A673 (cell line): ENCODE results near the gene DNAJB2. TPM values are rescaled to one million over a fixed set of nuclear protein-coding genes. Genes with fewer than 3 reads are reported as not detected.

ENCODE experiments used
- BruUV-seq: library from RNA; stranded (reverse); fragments of 400-500 nt; replicated peaks from 2 replicates; lab custom pipeline; 2021; lab: Mats Ljungman, UMichigan
- CTCF ChIA-PET: fragments of 300-600 bp; sonication (Branson Sonifier 250); formaldehyde crosslinking; loops from one replicate; lab custom pipeline; 2022; ENCODE audit warnings: antibody characterized with exemption; lab: Charles Lee
- POLR2A ChIA-PET: fragments of 300-600 bp; sonication (Branson Sonifier 250); formaldehyde crosslinking; loops from one replicate; lab custom pipeline; 2022; ENCODE audit warnings: antibody characterized with exemption; ENCODE audit not compliant: low non-redundant PET; lab: Charles Lee
- DNase-seq: peaks from one replicate; pipeline ENCODE4 v3.0.0-alpha.2; 2015; ENCODE audit warnings: low spot score
- H3K27ac ChIP-seq: fragments of 200-600 bp; sonication (generic); 2 replicates; pipeline ENCODE4 v1.5.1; 2016; ENCODE audit warnings: mixed run types, low read depth, mild to moderate bottlenecking, mixed read lengths, antibody characterized with exemption, low read length; ENCODE audit not compliant: poor library complexity, severe bottlenecking
- H3K27me3 ChIP-seq: fragments of 200-600 bp; sonication (generic); replicated peaks from 2 replicates; pipeline ENCODE4 v1.6.1; 2017; ENCODE audit warnings: mixed run types, low read depth, mild to moderate bottlenecking, mixed read lengths, antibody characterized with exemption, low read length; ENCODE audit not compliant: insufficient read depth, poor library complexity
- H3K36me3 ChIP-seq: fragments of 200-600 bp; sonication (generic); 2 replicates; pipeline ENCODE4 v1.6.1; 2016; ENCODE audit warnings: mixed run types, mild to moderate bottlenecking, mixed read lengths, antibody characterized with exemption, low read length; ENCODE audit not compliant: insufficient read depth, poor library complexity, severe bottlenecking
- H3K4me1 ChIP-seq: fragments of 200-600 bp; sonication (generic); 2 replicates; pipeline ENCODE4 v1.6.1; 2017; ENCODE audit warnings: mixed run types, mild to moderate bottlenecking, mixed read lengths, antibody characterized with exemption, low read length; ENCODE audit not compliant: insufficient read depth, poor library complexity, severe bottlenecking
- H3K4me3 ChIP-seq: fragments of 200-600 bp; sonication (generic); 2 replicates; pipeline ENCODE4 v1.5.1; 2016; ENCODE audit warnings: low read depth, mixed run types, mild to moderate bottlenecking, mixed read lengths, low read length; ENCODE audit not compliant: poor library complexity, severe bottlenecking
- H3K9me3 ChIP-seq: fragments of 200-600 bp; sonication (generic); 2 replicates; pipeline ENCODE4 v1.6.1; 2016; ENCODE audit warnings: mixed run types, low read depth, mild to moderate bottlenecking, mixed read lengths, antibody characterized with exemption, low read length; ENCODE audit not compliant: poor library complexity, severe bottlenecking
- CTCF ChIP-seq: fragments of 300-800, 200-600 bp; sonication (generic); conservative IDR thresholded peaks from 2 replicates; pipeline ENCODE4 v1.5.1; 2017; ENCODE audit warnings: low read depth, mild to moderate bottlenecking, antibody characterized with exemption, low read length, moderate library complexity, mixed read lengths
- EZH2 ChIP-seq: fragments of 200-600 bp; sonication (generic); IDR thresholded peaks from 2 replicates; pipeline ENCODE4 v1.6.1; 2017; ENCODE audit warnings: borderline replicate concordance, low read depth, mild to moderate bottlenecking, mixed read lengths, antibody characterized with exemption, low read length; ENCODE audit not compliant: poor library complexity, severe bottlenecking
- intact Hi-C: fragments of 100-400 bp; cut with micrococcal nuclease; formaldehyde crosslinking; loops from one replicate; pipeline ENCODE4 v1.10.0; 2022; ENCODE audit not compliant: unreplicated experiment
- total RNA-seq: library from RNA; stranded (reverse); gene quantifications from 2 replicates; pipeline ENCODE4 v1.2.3, GENCODE V29; 2021

DNAJB2 gene
- total RNA-seq, 1 experiment from 2014 or later = 24.4 TPM

GRCh38 chr2:219273937-219274336 lies 5.2 kb upstream of the DNAJB2 start:
- TF ChIP-seq EZH2 (no peak), CTCF (no peak)

GRCh38 chr2:219274361-219274921 lies 4.7 kb upstream of the DNAJB2 start:
- CTCF ChIA-PET = no interaction called here
- TF ChIP-seq CTCF (no peak), EZH2 (no peak)
- H3K4me3 ChIP-seq = no peak overlapping the region
- H3K27me3 ChIP-seq = no peaks in the 10 kb centered on the region
- no peak overlapping the region for H3K27ac ChIP-seq
- no TSS peak for BruUV-seq
- POLR2A ChIA-PET = no interaction called here
- H3K36me3 ChIP-seq = no peaks in the 10 kb centered on the region
- H3K4me1 ChIP-seq = peaks cover 13% of the 10 kb centered on the region
- intact Hi-C loops = no loop called here
- H3K9me3 ChIP-seq = no peaks in the 10 kb centered on the region
- peak; percentile 35 for DNase-seq

More at GRCh38 chr2:219273937-219274336, 5.2 kb upstream of the DNAJB2 start:
- Histone ChIP-seq H3K27ac (no peak overlapping the region), H3K27me3 (no peaks in the 10 kb centered on the region), H3K4me3 (no peak overlapping the region), H3K36me3 (no peaks in the 10 kb centered on the region), H3K4me1 (peaks cover 12% of the 10 kb centered on the region), H3K9me3 (no peaks in the 10 kb centered on the region)
- no peak for DNase-seq
- intact Hi-C loops = no loop called here
- ChIA-PET CTCF (no interaction called here), POLR2A (no interaction called here)
- no TSS peak for BruUV-seq

- Histone ChIP-seq H3K4me1 (peaks cover 20% of the 10 kb centered on the region), H3K4me3 (no peak overlapping the region), H3K36me3 (no peaks in the 10 kb centered on the region), H3K9me3 (no peaks in the 10 kb centered on the region), H3K27me3 (no peaks in the 10 kb centered on the region), H3K27ac (peak overlapping the region; percentile 90)
- intact Hi-C loops = loop anchor here (5.0 kb wide), 1 partner anchor 116 kb away; the partner anchor contains the start of gene NHEJ1
- TF ChIP-seq EZH2 = no peak
- peak; percentile 98 for TF ChIP-seq CTCF
- ChIA-PET POLR2A (interaction anchor here (0.6 kb wide), 1 partner anchor 107 kb away, joined by 3 read pairs; no protein-coding TSS in a partner anchor), CTCF (interaction anchor here (0.9 to 3.4 kb wide), 6 partner anchors 17 to 252 kb away, joined by 3 to 22 read pairs (median 6); partner anchors contain the start of genes DNPEP and TUBA4B)
- no TSS peak for BruUV-seq
- DNase-seq = peak; percentile 85
These were observed 1.2 kb upstream of the DNAJB2 start for GRCh38 chr2:219277703-219278654.
